GM12801 (cell line): ENCODE results near the gene ADARB1.

Experiments
- CTCF ChIP-seq: IDR thresholded peaks from one replicate; pipeline ENCODE4 v1.5.1; 2011; ENCODE audit warnings: control low read depth; ENCODE audit not compliant: insufficient read length; ENCODE audit errors: extremely low read depth

Gene ADARB1

GRCh38 chr21:45164124-45164511, 89.7 kb downstream of the ADARB1 start:
- TF ChIP-seq CTCF = no peak

- no peak for TF ChIP-seq CTCF
These were observed 90.5 kb downstream of the ADARB1 start for GRCh38 chr21:45164838-45165237.

- no peak for TF ChIP-seq CTCF
These were observed 92.6 kb downstream of the ADARB1 start for GRCh38 chr21:45166931-45167330.

- no peak for TF ChIP-seq CTCF
These were observed 93.4 kb downstream of the ADARB1 start for GRCh38 chr21:45167796-45168222.

- no peak for TF ChIP-seq CTCF
These were observed 94.1 kb downstream of the ADARB1 start for GRCh38 chr21:45168522-45168921.

GRCh38 chr21:45169001-45169400, 94.6 kb downstream of the ADARB1 start:
- no peak for TF ChIP-seq CTCF

GRCh38 chr21:45169682-45170081, 95.3 kb downstream of the ADARB1 start:
- no peak for TF ChIP-seq CTCF

GRCh38 chr21:45170987-45171386, 96.6 kb downstream of the ADARB1 start:
- TF ChIP-seq CTCF = no peak
